ENCODE measurements around the gene ADAMTS2.

The ADAMTS2 gene

DNA sequence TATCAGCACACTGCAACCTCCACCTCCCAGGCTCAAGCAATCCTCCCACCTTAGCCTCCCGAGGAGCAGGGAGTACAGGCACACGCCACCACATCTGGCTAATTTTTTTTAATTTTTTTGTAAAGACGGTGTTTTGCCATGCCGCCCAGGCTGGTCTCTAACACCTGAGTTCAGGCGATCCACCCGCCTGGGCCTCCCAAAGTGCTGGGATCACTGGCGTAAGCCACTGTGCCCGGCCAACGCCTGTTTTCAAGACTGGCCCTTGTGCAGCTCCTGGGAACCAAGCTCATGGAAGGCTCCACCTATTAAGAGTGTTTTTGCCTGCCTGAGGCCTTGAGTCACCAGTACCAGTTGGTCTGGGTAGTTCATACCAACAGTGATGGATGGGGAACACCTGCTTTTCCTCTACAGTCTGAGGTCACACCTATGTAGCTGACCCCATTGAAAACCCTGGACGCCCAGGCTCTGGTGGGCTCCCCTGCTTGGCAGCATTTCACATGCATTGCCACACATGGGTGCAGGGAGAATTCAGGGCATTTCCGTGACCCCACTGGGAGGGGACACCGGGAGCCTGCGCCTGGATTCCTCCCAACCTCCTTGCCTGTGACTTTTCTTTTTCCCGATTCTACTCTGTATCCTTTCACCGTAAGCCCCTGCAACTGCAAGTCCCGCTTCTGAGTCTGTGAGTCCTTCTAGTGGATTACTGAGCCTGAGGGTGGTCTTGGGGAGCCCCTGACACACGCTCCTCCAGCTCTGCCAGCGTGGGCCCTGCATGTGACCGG, 221.6 kb downstream of the ADAMTS2 start:
- H3K9me3 ChIP-seq (ENCODE audit: control insufficient read depth in 1 of 2, low read length in 2 of 2) = peaks cover 0 to 6% of the 10 kb centered on the region in 2 donors
- H3K4me1 ChIP-seq (ENCODE audit: control insufficient read depth in 1 of 2, insufficient read depth in 2 of 2, low read length in 2 of 2) = no peaks in the 10 kb centered on the region
- H3K27ac ChIP-seq (ENCODE audit: low read length) = no peak overlapping the region
- H3K4me3 ChIP-seq (ENCODE audit: low read depth in 1 of 2, low read length in 2 of 2) = no peak overlapping the region
- peaks cover 0 to 13% of the 10 kb centered on the region in 2 donors for H3K36me3 ChIP-seq (ENCODE audit: control insufficient read depth in 1 of 2, insufficient read depth in 2 of 2, low read length in 2 of 2)
- no peaks in the 10 kb centered on the region for H3K27me3 ChIP-seq (ENCODE audit: low read depth, low read length)

- Histone ChIP-seq H3K36me3 (ENCODE audit: control insufficient read depth in 1 of 2, insufficient read depth in 2 of 2, low read length in 2 of 2) (peaks cover 0 to 13% of the 10 kb centered on the region in 2 donors), H3K9me3 (ENCODE audit: control insufficient read depth in 1 of 2, low read length in 2 of 2) (peaks cover 0 to 6% of the 10 kb centered on the region in 2 donors), H3K4me1 (ENCODE audit: control insufficient read depth in 1 of 2, insufficient read depth in 2 of 2, low read length in 2 of 2) (no peaks in the 10 kb centered on the region), H3K4me3 (ENCODE audit: low read depth in 1 of 2, low read length in 2 of 2) (no peak overlapping the region), H3K27ac (ENCODE audit: low read length) (no peak overlapping the region), H3K27me3 (ENCODE audit: low read depth, low read length) (no peaks in the 10 kb centered on the region)
These were observed 222.2 kb downstream of the ADAMTS2 start for GRCh38 chr5:179123109-179123426.

- peaks cover 0 to 6% of the 10 kb centered on the region in 2 donors for H3K9me3 ChIP-seq (ENCODE audit: control insufficient read depth in 1 of 2, low read length in 2 of 2)
- no peak overlapping the region for H3K27ac ChIP-seq (ENCODE audit: low read length)
- H3K4me1 ChIP-seq (ENCODE audit: control insufficient read depth in 1 of 2, insufficient read depth in 2 of 2, low read length in 2 of 2) = no peaks in the 10 kb centered on the region
- peaks cover 0 to 10% of the 10 kb centered on the region in 2 donors for H3K36me3 ChIP-seq (ENCODE audit: control insufficient read depth in 1 of 2, insufficient read depth in 2 of 2, low read length in 2 of 2)
- no peak overlapping the region for H3K4me3 ChIP-seq (ENCODE audit: low read depth in 1 of 2, low read length in 2 of 2)
- H3K27me3 ChIP-seq (ENCODE audit: low read depth, low read length) = no peaks in the 10 kb centered on the region
These were observed 222.7 kb downstream of the ADAMTS2 start for GRCh38 chr5:179122411-179123108.

DNA sequence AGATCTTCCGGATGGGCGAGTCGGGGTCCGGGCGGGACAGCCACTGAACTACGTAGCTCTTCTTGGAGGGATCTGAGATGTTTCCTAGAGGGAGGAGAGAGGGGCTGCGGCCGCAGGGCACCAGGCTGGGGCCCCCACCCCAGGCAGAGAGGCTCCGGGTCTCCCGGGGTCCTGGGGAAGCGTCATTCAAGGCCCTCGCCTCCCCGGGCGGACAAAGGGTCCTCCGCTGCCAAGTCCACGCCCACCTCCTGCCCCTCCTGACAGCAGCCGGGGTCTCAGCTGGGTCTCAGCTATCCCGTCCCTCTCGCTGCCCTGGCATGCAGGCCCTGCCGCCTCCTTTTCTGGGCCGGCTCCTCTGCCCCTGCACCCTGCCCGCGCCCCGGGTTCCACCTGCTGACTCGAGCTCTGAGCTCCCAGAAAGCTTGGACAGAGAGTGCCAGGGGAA, 223.6 kb downstream of the ADAMTS2 start:
- H3K4me3 ChIP-seq (ENCODE audit: low read depth in 1 of 2, low read length in 2 of 2) = no peak overlapping the region

DNA sequence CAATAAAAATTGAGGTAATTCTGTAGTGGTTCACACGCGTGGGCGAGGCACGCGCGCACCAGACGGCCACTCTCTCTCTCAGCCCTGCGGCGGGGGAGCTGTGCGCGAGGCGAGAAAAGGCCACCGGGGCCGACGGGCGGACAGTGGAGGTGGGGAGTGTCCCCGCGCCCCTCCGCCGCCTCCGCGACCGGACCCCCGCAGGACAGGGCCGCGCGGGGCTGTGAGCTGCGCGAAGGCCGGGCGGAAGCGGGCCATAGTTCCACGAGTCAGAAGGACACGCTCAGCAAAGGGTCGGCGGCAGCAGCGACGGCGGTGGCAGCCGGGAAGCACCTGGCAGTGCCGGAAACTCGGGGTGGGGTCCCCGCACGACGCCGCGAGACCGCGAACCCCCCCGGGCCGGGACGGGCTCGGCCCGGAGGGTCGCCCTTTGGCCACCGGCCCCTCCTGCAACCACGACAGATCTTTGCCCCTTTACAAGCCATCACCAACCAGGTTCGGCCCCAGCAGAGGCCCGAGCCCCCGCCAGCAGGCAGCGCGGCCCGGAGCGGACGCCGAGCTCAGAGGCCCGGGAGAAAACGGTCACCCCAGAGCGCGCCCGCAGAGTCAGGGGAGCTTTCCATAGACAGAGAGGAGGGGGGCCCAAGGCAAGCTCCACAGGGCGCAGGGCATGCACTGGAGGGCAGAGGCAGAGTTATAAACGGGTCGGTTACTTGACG, 224.2 kb downstream of the ADAMTS2 start:
- Histone ChIP-seq H3K36me3 (ENCODE audit: control insufficient read depth in 1 of 2, insufficient read depth in 2 of 2, low read length in 2 of 2) (no peaks in the 10 kb centered on the region), H3K27ac (ENCODE audit: low read length) (no peak overlapping the region), H3K4me3 (ENCODE audit: low read depth in 1 of 2, low read length in 2 of 2) (no peak overlapping the region), H3K27me3 (ENCODE audit: low read depth, low read length) (no peaks in the 10 kb centered on the region), H3K4me1 (ENCODE audit: control insufficient read depth in 1 of 2, insufficient read depth in 2 of 2, low read length in 2 of 2) (no peaks in the 10 kb centered on the region), H3K9me3 (ENCODE audit: control insufficient read depth in 1 of 2, low read length in 2 of 2) (peaks cover 5 to 9% of the 10 kb centered on the region in 2 donors)

More for the DNA sequence above, 223.6 kb downstream of the ADAMTS2 start:
- Histone ChIP-seq H3K27me3 (ENCODE audit: low read depth, low read length) (no peaks in the 10 kb centered on the region), H3K27ac (ENCODE audit: low read length) (no peak overlapping the region), H3K4me1 (ENCODE audit: control insufficient read depth in 1 of 2, insufficient read depth in 2 of 2, low read length in 2 of 2) (no peaks in the 10 kb centered on the region), H3K9me3 (ENCODE audit: control insufficient read depth in 1 of 2, low read length in 2 of 2) (peaks cover under 1 to 6% of the 10 kb centered on the region in 2 donors), H3K36me3 (ENCODE audit: control insufficient read depth in 1 of 2, insufficient read depth in 2 of 2, low read length in 2 of 2) (peaks cover 0 to 1% of the 10 kb centered on the region in 2 donors)

GRCh38 chr5:179120421-179120861, 224.8 kb downstream of the ADAMTS2 start:
- Histone ChIP-seq H3K4me1 (ENCODE audit: control insufficient read depth in 1 of 2, insufficient read depth in 2 of 2, low read length in 2 of 2) (no peaks in the 10 kb centered on the region), H3K27me3 (ENCODE audit: low read depth, low read length) (no peaks in the 10 kb centered on the region), H3K27ac (ENCODE audit: low read length) (no peak overlapping the region), H3K4me3 (ENCODE audit: low read depth in 1 of 2, low read length in 2 of 2) (no peak overlapping the region), H3K9me3 (ENCODE audit: control insufficient read depth in 1 of 2, low read length in 2 of 2) (peaks cover 6 to 13% of the 10 kb centered on the region in 2 donors), H3K36me3 (ENCODE audit: control insufficient read depth in 1 of 2, insufficient read depth in 2 of 2, low read length in 2 of 2) (peaks cover 0 to 2% of the 10 kb centered on the region in 2 donors)

- Histone ChIP-seq H3K27ac (ENCODE audit: low read length) (no peak overlapping the region), H3K27me3 (ENCODE audit: low read depth, low read length) (no peaks in the 10 kb centered on the region), H3K4me1 (ENCODE audit: control insufficient read depth in 1 of 2, insufficient read depth in 2 of 2, low read length in 2 of 2) (no peaks in the 10 kb centered on the region), H3K4me3 (ENCODE audit: low read depth in 1 of 2, low read length in 2 of 2) (no peak overlapping the region), H3K9me3 (ENCODE audit: control insufficient read depth in 1 of 2, low read length in 2 of 2) (peaks cover 15 to 21% of the 10 kb centered on the region in 2 donors), H3K36me3 (ENCODE audit: control insufficient read depth in 1 of 2, insufficient read depth in 2 of 2, low read length in 2 of 2) (peaks cover 0 to 9% of the 10 kb centered on the region in 2 donors)
These were observed 225.7 kb downstream of the ADAMTS2 start for GRCh38 chr5:179119415-179120170.

GRCh38 chr5:179118756-179119414, 226.4 kb downstream of the ADAMTS2 start:
- no peaks in the 10 kb centered on the region for H3K27me3 ChIP-seq (ENCODE audit: low read depth, low read length)
- peaks cover 4 to 14% of the 10 kb centered on the region in 2 donors for H3K36me3 ChIP-seq (ENCODE audit: control insufficient read depth in 1 of 2, insufficient read depth in 2 of 2, low read length in 2 of 2)
- H3K4me3 ChIP-seq (ENCODE audit: low read depth in 1 of 2, low read length in 2 of 2) = no peak overlapping the region
- H3K4me1 ChIP-seq (ENCODE audit: control insufficient read depth in 1 of 2, insufficient read depth in 2 of 2, low read length in 2 of 2) = no peaks in the 10 kb centered on the region
- H3K9me3 ChIP-seq (ENCODE audit: control insufficient read depth in 1 of 2, low read length in 2 of 2) = peaks cover 22 to 28% of the 10 kb centered on the region in 2 donors
- no peak overlapping the region for H3K27ac ChIP-seq (ENCODE audit: low read length)

DNA sequence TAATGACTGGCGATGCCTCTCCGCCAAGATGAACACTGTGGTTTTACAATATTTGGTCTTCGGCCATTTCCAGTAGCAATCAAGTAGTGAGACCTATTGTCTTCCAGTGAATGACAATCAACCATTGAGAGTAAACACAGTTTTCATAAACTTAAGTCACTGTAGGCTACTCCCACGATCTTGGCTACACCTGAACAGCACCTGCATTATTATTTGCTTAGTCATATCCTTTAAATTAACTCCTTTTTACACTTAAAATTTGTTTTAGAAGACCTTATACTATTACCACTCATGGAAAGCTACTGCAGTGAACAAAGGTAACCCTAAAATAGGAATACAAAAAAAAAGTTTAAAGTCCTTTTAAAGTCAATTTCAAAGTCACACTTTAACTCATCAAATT, 226.9 kb downstream of the ADAMTS2 start:
- H3K4me1 ChIP-seq (ENCODE audit: control insufficient read depth in 1 of 2, insufficient read depth in 2 of 2, low read length in 2 of 2) = no peaks in the 10 kb centered on the region
- no peak overlapping the region for H3K4me3 ChIP-seq (ENCODE audit: low read depth in 1 of 2, low read length in 2 of 2)
- no peaks in the 10 kb centered on the region for H3K27me3 ChIP-seq (ENCODE audit: low read depth, low read length)
- peaks cover 27 to 31% of the 10 kb centered on the region in 2 donors for H3K9me3 ChIP-seq (ENCODE audit: control insufficient read depth in 1 of 2, low read length in 2 of 2)
- peaks cover 6 to 18% of the 10 kb centered on the region in 2 donors for H3K36me3 ChIP-seq (ENCODE audit: control insufficient read depth in 1 of 2, insufficient read depth in 2 of 2, low read length in 2 of 2)
- no peak overlapping the region for H3K27ac ChIP-seq (ENCODE audit: low read length)

GRCh38 chr5:179115845-179116524, 229.3 kb downstream of the ADAMTS2 start:
- Histone ChIP-seq H3K27me3 (ENCODE audit: low read depth, low read length) (no peaks in the 10 kb centered on the region), H3K27ac (ENCODE audit: low read length) (no peak overlapping the region), H3K4me1 (ENCODE audit: control insufficient read depth in 1 of 2, insufficient read depth in 2 of 2, low read length in 2 of 2) (no peaks in the 10 kb centered on the region), H3K36me3 (ENCODE audit: control insufficient read depth in 1 of 2, insufficient read depth in 2 of 2, low read length in 2 of 2) (peaks cover 6 to 18% of the 10 kb centered on the region in 2 donors), H3K9me3 (ENCODE audit: control insufficient read depth in 1 of 2, low read length in 2 of 2) (peaks cover 27 to 54% of the 10 kb centered on the region in 2 donors), H3K4me3 (ENCODE audit: low read depth in 1 of 2, low read length in 2 of 2) (peak overlapping the region in 1 of 2 donors; percentile 9)

Data from muscle layer of duodenum (tissue), 2 donors.